Endothelial cell of umbilical vein (primary cell): ENCODE measurements around the gene WDR5. TPM values are rescaled to one million over a fixed set of nuclear protein-coding genes. Genes with fewer than 3 reads are reported as not detected.

Experiments used
- BruUV-seq: library from RNA; stranded (reverse); fragments of 400-500 nt; replicated peaks from 2 replicates; lab custom pipeline; 2021; lab: Mats Ljungman, UMichigan
- CTCF ChIA-PET: fragments of 300-600, 350-600 bp; sonication (Branson Sonifier 250); formaldehyde crosslinking; loops from one replicate; lab custom pipeline; 2021; ENCODE audit warnings: antibody characterized with exemption, inconsistent platforms; lab: Charles Lee
- POLR2A ChIA-PET: fragments of 300-600, 350-600 bp; sonication (Branson Sonifier 250); formaldehyde crosslinking; loops from one replicate; lab custom pipeline; 2021; ENCODE audit warnings: antibody characterized with exemption, inconsistent platforms; lab: Charles Lee
- DNase-seq: peaks from one replicate; pipeline ENCODE4 v3.0.0-alpha.2; 2011; ENCODE audit warnings: low read depth, low spot score
- FAIRE-seq: peaks from 2 replicates; lab custom pipeline; 2011; peaks lifted over from hg19 to GRCh38; lab: Jason Lieb, UNC
- H2AFZ ChIP-seq: 2 replicates; pipeline ENCODE4 v1.6.0; 2012; ENCODE audit warnings: low read depth, low read length, control low read depth, inconsistent platforms
- H3K27ac ChIP-seq: 2 replicates; pipeline ENCODE4 v1.5.1; 2011; ENCODE audit warnings: low read depth, mild to moderate bottlenecking, control low read depth, low read length, moderate library complexity; ENCODE audit not compliant: insufficient read depth
- H3K27me3 ChIP-seq, 2 experiments: 2 replicates each; pipeline versions ENCODE4 v1.6.0 to v1.6.1; 2011; ENCODE audit warnings: low read length in 2 of 2, mixed read lengths in 1 of 2; ENCODE audit not compliant: control insufficient read depth in 2 of 2, insufficient read depth in 2 of 2
- H3K36me3 ChIP-seq, 2 experiments: 2 replicates in 1 of 2; 3 replicates in 1 of 2; pipeline ENCODE4 v1.5.1; 2011; ENCODE audit warnings: low read length in 2 of 2, mild to moderate bottlenecking in 1 of 2, moderate library complexity in 1 of 2; ENCODE audit not compliant: control insufficient read depth in 2 of 2, insufficient read depth in 2 of 2; ENCODE audit errors: extremely low read depth in 1 of 2
- H3K4me1 ChIP-seq: 3 replicates; pipeline ENCODE4 v1.5.1; 2011; ENCODE audit warnings: mild to moderate bottlenecking, low read length; ENCODE audit not compliant: control insufficient read depth, insufficient read depth; ENCODE audit errors: extremely low read depth
- H3K4me2 ChIP-seq: 2 replicates; pipeline ENCODE4 v1.6.1; 2011; ENCODE audit warnings: low read length, control low read depth, mixed read lengths; ENCODE audit not compliant: insufficient read depth
- H3K4me3 ChIP-seq, 3 experiments: fragments of 200-600 bp in 1 of 3; sonication (generic), shearing (Covaris generic) in 1 of 3; replicated peaks in 1 of 3; 2 replicates each; pipeline ENCODE4 v1.5.1; 2011 to 2016; ENCODE audit warnings: control low read depth in 3 of 3, low read length in 3 of 3, mild to moderate bottlenecking in 2 of 3, inconsistent platforms in 1 of 3, low read depth in 1 of 3, moderate library complexity in 1 of 3; ENCODE audit not compliant: insufficient read depth in 1 of 3
- H3K79me2 ChIP-seq: 2 replicates; pipeline ENCODE4 v1.6.0; 2012; ENCODE audit warnings: low read length, inconsistent platforms; ENCODE audit not compliant: control insufficient read depth, insufficient read depth
- H3K9ac ChIP-seq: replicated peaks from 2 replicates; pipeline ENCODE3; 2011; ENCODE audit warnings: low read length, control low read depth; ENCODE audit not compliant: insufficient read depth; ENCODE audit errors: extremely low read depth
- H3K9me1 ChIP-seq: replicated peaks from 3 replicates; pipeline ENCODE4 v1.6.0; 2011; ENCODE audit warnings: mild to moderate bottlenecking, low read length; ENCODE audit not compliant: control insufficient read depth, insufficient read depth; ENCODE audit errors: extremely low read depth
- H3K9me3 ChIP-seq: replicated peaks from 2 replicates; pipeline ENCODE4 v1.5.1; 2012; ENCODE audit warnings: low read length, inconsistent platforms; ENCODE audit not compliant: control insufficient read depth, insufficient read depth
- H4K20me1 ChIP-seq: replicated peaks from 2 replicates; pipeline ENCODE3; 2011; ENCODE audit warnings: mild to moderate bottlenecking, low read length; ENCODE audit not compliant: control insufficient read depth, insufficient read depth; ENCODE audit errors: extremely low read depth
- CTCF ChIP-seq, 2 donors: IDR thresholded peaks; 1 replicate in 1 of 2; 2 replicates in 1 of 2; pipeline ENCODE4 v1.5.1; 2011; ENCODE audit warnings: low read length in 2 of 2, mild to moderate bottlenecking in 2 of 2, moderate library complexity in 2 of 2, control low read depth in 1 of 2, inconsistent platforms in 1 of 2, low read depth in 1 of 2; ENCODE audit not compliant: insufficient read depth in 1 of 2; ENCODE audit errors: extremely low read depth in 1 of 2
- EZH2 ChIP-seq: IDR thresholded peaks from 2 replicates; pipeline ENCODE4 v1.6.1; 2012; ENCODE audit warnings: borderline replicate concordance, low read depth, mild to moderate bottlenecking, moderate library complexity, low read length, inconsistent platforms; ENCODE audit not compliant: severe bottlenecking
- FOS ChIP-seq: IDR thresholded peaks from 2 replicates; pipeline ENCODE4 v1.6.1; 2011; ENCODE audit warnings: mild to moderate bottlenecking, low read length, moderate library complexity, borderline replicate concordance; ENCODE audit not compliant: insufficient read depth
- GATA2 ChIP-seq: IDR thresholded peaks from 2 replicates; pipeline ENCODE4 v1.7.0; 2011; ENCODE audit warnings: low read depth, mild to moderate bottlenecking, moderate library complexity, mixed read lengths, low read length; ENCODE audit not compliant: insufficient read length, insufficient read depth
- JUN ChIP-seq: IDR thresholded peaks from 2 replicates; pipeline ENCODE4 v1.6.1; 2011; ENCODE audit warnings: borderline replicate concordance, low read depth; ENCODE audit not compliant: insufficient read length, insufficient read depth
- MYC ChIP-seq: IDR thresholded peaks from one replicate; pipeline ENCODE4 v1.6.1; 2011; ENCODE audit warnings: mild to moderate bottlenecking, low read depth, low read length
- POLR2A ChIP-seq: IDR thresholded peaks from 2 replicates; pipeline ENCODE4 v1.6.1; 2012; ENCODE audit warnings: low read depth, mild to moderate bottlenecking, control low read depth, low read length
- dilution Hi-C: fragments of 300-500 bp; cut with MboI; formaldehyde crosslinking; loops from one replicate; pipeline ENCODE4 v1.15.0; 2019; ENCODE audit warnings: low sequenced_read_pairs; ENCODE audit not compliant: extremely low pct_ligation_motif_present
- intact Hi-C: fragments of 100-400 bp; cut with micrococcal nuclease; formaldehyde crosslinking; loops from one replicate; pipeline ENCODE4 v1.10.0; 2022
- polyA plus RNA-seq, 4 experiments: library from polyadenylated mRNA; depleted of rRNA in 3 of 4; stranded (reverse) in 3 of 4; unstranded in 1 of 4; fragments of >200 nt; gene quantifications; 2 replicates each; pipeline versions ENCODE4 v1.2.1 to v1.2.3, GENCODE V29; 2011 to 2012; ENCODE audit warnings: missing spikeins in 1 of 4
- total RNA-seq: library from RNA; stranded (reverse); gene quantifications from 2 replicates; pipeline ENCODE4 v1.2.3, GENCODE V29; 2021
- TF ChIP-seq, protein P1 (sequence below): IDR thresholded peaks from 2 replicates; pipeline ENCODE4 v1.6.1; 2011; ENCODE audit not compliant: insufficient read depth, insufficient read length

Gene WDR5
- total and polyA plus RNA-seq, 2 donors (not counting 3 experiments of a cell fraction or from before 2014, with no cell fraction given) = 32.1 to 42.5 TPM

GRCh38 chr9:134154262-134154701 is 18.4 kb downstream of the WDR5 start:
- H3K27ac ChIP-seq = no peak overlapping the region
- H2AFZ ChIP-seq = no peak overlapping the region
- no peak for TF ChIP-seq MYC
- TF ChIP-seq CTCF (IDR thresholded peaks at IDR 0.05; ENCODE audit: extremely low read depth in 1 of 2, insufficient read depth in 1 of 2, low read depth in 1 of 2, low read length in 2 of 2) = no peak
- TF ChIP-seq, protein P1, sequence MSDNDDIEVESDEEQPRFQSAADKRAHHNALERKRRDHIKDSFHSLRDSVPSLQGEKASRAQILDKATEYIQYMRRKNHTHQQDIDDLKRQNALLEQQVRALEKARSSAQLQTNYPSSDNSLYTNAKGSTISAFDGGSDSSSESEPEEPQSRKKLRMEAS = no peak
- no peak for TF ChIP-seq EZH2
- no peak for TF ChIP-seq POLR2A
- no peak for TF ChIP-seq GATA2
- TF ChIP-seq FOS = no peak
- no peak for TF ChIP-seq JUN
- dilution Hi-C loops (no loop called here), intact Hi-C loops (no loop called here)
- H3K4me3 ChIP-seq = no peak overlapping the region
- ChIA-PET CTCF (no interaction called here), POLR2A (no interaction called here)
- no peak overlapping the region for H3K9ac ChIP-seq
- no peaks in the 10 kb centered on the region for H3K9me3 ChIP-seq
- H3K4me2 ChIP-seq = no peak overlapping the region
- no peaks in the 10 kb centered on the region for H3K27me3 ChIP-seq
- no peak for FAIRE-seq
- H3K79me2 ChIP-seq = no peaks in the 10 kb centered on the region
- no peaks in the 10 kb centered on the region for H3K4me1 ChIP-seq
- no peaks in the 10 kb centered on the region for H3K9me1 ChIP-seq
- peaks cover 25 to 59% of the 10 kb centered on the region in 2 experiments for H3K36me3 ChIP-seq
- DNase-seq = no peak
- H4K20me1 ChIP-seq = no peaks in the 10 kb centered on the region
- no TSS peak for BruUV-seq
